ENCODE measurements around the gene MFSD6.
"Not testable (repeated sequence)": the region's sequence is repeated elsewhere in the genome, so short reads cannot be mapped to it uniquely, and the experiment has no call there.

DNA sequence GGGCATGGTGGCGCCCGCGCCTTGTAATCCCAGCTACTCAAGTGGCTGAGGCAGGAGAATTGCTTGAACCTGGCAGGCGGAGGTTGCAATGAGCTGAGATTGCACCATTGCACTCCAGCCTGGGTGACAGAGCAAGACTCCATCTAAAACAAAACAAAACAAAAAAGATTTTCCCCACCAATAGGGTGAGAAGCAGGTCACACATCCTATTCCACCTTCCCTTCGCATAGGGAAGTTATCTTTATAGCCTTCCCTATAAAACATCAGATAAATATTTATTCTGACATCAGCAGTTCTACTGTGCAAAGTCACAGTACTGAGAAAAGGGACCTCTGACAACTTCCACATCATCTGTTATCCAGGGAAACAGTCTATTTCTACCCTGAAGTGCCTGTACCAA lies 101.7 kb downstream of the MFSD6 start:
- TF ChIP-seq, protein P1, sequence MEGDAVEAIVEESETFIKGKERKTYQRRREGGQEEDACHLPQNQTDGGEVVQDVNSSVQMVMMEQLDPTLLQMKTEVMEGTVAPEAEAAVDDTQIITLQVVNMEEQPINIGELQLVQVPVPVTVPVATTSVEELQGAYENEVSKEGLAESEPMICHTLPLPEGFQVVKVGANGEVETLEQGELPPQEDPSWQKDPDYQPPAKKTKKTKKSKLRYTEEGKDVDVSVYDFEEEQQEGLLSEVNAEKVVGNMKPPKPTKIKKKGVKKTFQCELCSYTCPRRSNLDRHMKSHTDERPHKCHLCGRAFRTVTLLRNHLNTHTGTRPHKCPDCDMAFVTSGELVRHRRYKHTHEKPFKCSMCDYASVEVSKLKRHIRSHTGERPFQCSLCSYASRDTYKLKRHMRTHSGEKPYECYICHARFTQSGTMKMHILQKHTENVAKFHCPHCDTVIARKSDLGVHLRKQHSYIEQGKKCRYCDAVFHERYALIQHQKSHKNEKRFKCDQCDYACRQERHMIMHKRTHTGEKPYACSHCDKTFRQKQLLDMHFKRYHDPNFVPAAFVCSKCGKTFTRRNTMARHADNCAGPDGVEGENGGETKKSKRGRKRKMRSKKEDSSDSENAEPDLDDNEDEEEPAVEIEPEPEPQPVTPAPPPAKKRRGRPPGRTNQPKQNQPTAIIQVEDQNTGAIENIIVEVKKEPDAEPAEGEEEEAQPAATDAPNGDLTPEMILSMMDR (conservative IDR thresholded peaks at IDR 0.05; ENCODE audit: low read depth, low read length): not testable (repeated sequence)
- not testable (repeated sequence) for TF ChIP-seq EZH2 (IDR thresholded peaks at IDR 0.05; ENCODE audit: low read length, unreplicated experiment); EZH2phosphoT487 (IDR thresholded peaks at IDR 0.05; ENCODE audit: borderline replicate concordance, low read length)

Measured in PC-3 (cell line).